SK-N-SH (cell line): Measurements from ENCODE around the gene SLC26A4. TPM values are rescaled to one million over a fixed set of nuclear protein-coding genes. Genes with fewer than 3 reads are reported as not detected.
A peak's percentile ranks its signal among the peaks of the same experiment; 100 is the strongest.

Experiments used
- CTCF ChIA-PET: fragments of 300-600, 350-600 bp; formaldehyde crosslinking; extraction: SDS; loops from one replicate; lab custom pipeline; 2021; lab: Yijun Ruan, JAX
- POLR2A ChIA-PET: fragments of 350-600 bp; sonication (Branson Sonifier 250); formaldehyde crosslinking; extraction: SDS; loops from one replicate; lab custom pipeline; 2020; ENCODE audit warnings: antibody characterized with exemption, inconsistent platforms; lab: Yijun Ruan, JAX
- DNase-seq: peaks from one replicate; pipeline ENCODE4 v3.0.0; 2012
- H2AFZ ChIP-seq: fragments of 200-600 bp; sonication (generic); 2 replicates; pipeline ENCODE4 v1.8.1; 2016; ENCODE audit warnings: antibody characterized with exemption, mild to moderate bottlenecking, low read depth
- H3F3A ChIP-seq: fragments of 200-600 bp; sonication (generic); replicated peaks from 2 replicates; pipeline ENCODE3; 2016; ENCODE audit warnings: antibody characterized with exemption, mild to moderate bottlenecking; ENCODE audit not compliant: insufficient read depth
- H3K27ac ChIP-seq, 2 experiments: fragments of 200-500 bp in 1 of 2; fragments of 200-600 bp in 1 of 2; sonication (Bioruptor generic) in 1 of 2; sonication (generic), shearing (Covaris generic) in 1 of 2; 2 replicates each; pipeline versions ENCODE4 v1.5.1 to v1.6.1; 2014 to 2016; ENCODE audit warnings: low read depth in 2 of 2, inconsistent platforms in 1 of 2, low read length in 1 of 2, mild to moderate bottlenecking in 1 of 2, mixed read lengths in 1 of 2
- H3K27me3 ChIP-seq: fragments of 200-600 bp; sonication (generic), shearing (Covaris generic); 2 replicates; pipeline ENCODE4 v1.6.1; 2016; ENCODE audit warnings: mixed run types; ENCODE audit not compliant: insufficient read depth
- H3K36me3 ChIP-seq, 2 experiments: fragments of 200-500 bp in 1 of 2; fragments of 200-600 bp in 1 of 2; sonication (Bioruptor generic) in 1 of 2; sonication (generic) in 1 of 2; replicated peaks in 1 of 2; 2 replicates each; pipeline versions ENCODE3 to v1.5.1; 2014 to 2016; ENCODE audit warnings: low read length in 1 of 2, mild to moderate bottlenecking in 1 of 2; ENCODE audit not compliant: insufficient read depth in 2 of 2, control insufficient read depth in 1 of 2
- H3K4me1 ChIP-seq, 2 experiments: fragments of 200-500 bp in 1 of 2; fragments of 200-600 bp in 1 of 2; sonication (Bioruptor generic) in 1 of 2; sonication (generic), shearing (Covaris generic) in 1 of 2; 2 replicates each; pipeline versions ENCODE4 v1.5.1 to v1.6.1; 2014 to 2016; ENCODE audit warnings: low read depth in 1 of 2, low read length in 1 of 2, mixed run types in 1 of 2; ENCODE audit not compliant: insufficient read depth in 2 of 2, control insufficient read depth in 1 of 2
- H3K4me2 ChIP-seq: fragments of 200-600 bp; sonication (generic), shearing (Covaris generic); 2 replicates; pipeline ENCODE4 v1.6.1; 2017; ENCODE audit warnings: mixed run types
- H3K4me3 ChIP-seq, 2 experiments: fragments of 200-500 bp in 1 of 2; fragments of 200-600 bp in 1 of 2; sonication (Bioruptor generic) in 1 of 2; sonication (generic), shearing (Covaris generic) in 1 of 2; 2 replicates each; pipeline versions ENCODE4 v1.5.1 to v1.8.1; 2014 to 2016; ENCODE audit warnings: low read depth in 2 of 2, inconsistent platforms in 1 of 2, low read length in 1 of 2, mild to moderate bottlenecking in 1 of 2, mixed read lengths in 1 of 2, moderate library complexity in 1 of 2
- H3K79me2 ChIP-seq: fragments of 200-600 bp; sonication (generic); 2 replicates; pipeline ENCODE4 v1.8.1; 2017; ENCODE audit warnings: mild to moderate bottlenecking; ENCODE audit not compliant: insufficient read depth
- H3K9ac ChIP-seq: fragments of 200-600 bp; sonication (generic); 2 replicates; pipeline ENCODE4 v1.6.1; 2017; ENCODE audit warnings: mixed run types
- H3K9me2 ChIP-seq: fragments of 200-600 bp; sonication (generic); 2 replicates; pipeline ENCODE4 v1.6.1; 2017; ENCODE audit warnings: mixed run types
- H3K9me3 ChIP-seq: fragments of 200-600 bp; sonication (generic); 2 replicates; pipeline ENCODE4 v1.6.1; 2017; ENCODE audit warnings: mixed run types, mild to moderate bottlenecking, moderate library complexity
- H4K20me1 ChIP-seq: fragments of 200-600 bp; sonication (generic); 2 replicates; pipeline ENCODE4 v1.6.1; 2017; ENCODE audit warnings: mild to moderate bottlenecking, mixed run types; ENCODE audit not compliant: insufficient read depth
- CHD2 ChIP-seq: fragments of 150-350 bp; IDR thresholded peaks from 2 replicates; pipeline ENCODE4 v1.6.1; 2018; ENCODE audit warnings: low read length; ENCODE audit not compliant: partially characterized antibody
- EP300 ChIP-seq, 2 experiments: IDR thresholded peaks; 2 replicates each; pipeline versions ENCODE4 v1.4.0 to v1.6.1; 2012; ENCODE audit warnings: borderline replicate concordance in 1 of 2, low read depth in 1 of 2, low read length in 1 of 2
- EZH2phosphoT487 ChIP-seq: fragments of 200-600 bp; sonication (generic); IDR thresholded peaks from 2 replicates; pipeline ENCODE4 v1.6.1; 2017; ENCODE audit warnings: low read depth, mixed run types, mild to moderate bottlenecking, antibody characterized with exemption, moderate library complexity, borderline replicate concordance
- FOXJ3 ChIP-seq: sonication (generic); formaldehyde crosslinking; IDR thresholded peaks from 2 replicates; pipeline ENCODE4 v1.5.1; 2020; ENCODE audit warnings: mild to moderate bottlenecking, missing genetic modification reagents
- FOXM1 ChIP-seq: IDR thresholded peaks from 2 replicates; pipeline ENCODE4 v1.4.0; 2012; ENCODE audit warnings: low read depth, mild to moderate bottlenecking
- GATA2 ChIP-seq: sonication (generic); formaldehyde crosslinking; IDR thresholded peaks from 2 replicates; pipeline ENCODE4 v1.5.0; 2020; ENCODE audit warnings: mild to moderate bottlenecking, missing genetic modification reagents
- JUND ChIP-seq: IDR thresholded peaks from 2 replicates; pipeline ENCODE4 v1.4.0; 2012
- MEF2A ChIP-seq: IDR thresholded peaks from 2 replicates; pipeline ENCODE4 v1.4.0; 2012; ENCODE audit warnings: low read depth, borderline replicate concordance
- MXI1 ChIP-seq: IDR thresholded peaks from 2 replicates; pipeline ENCODE4 v1.6.1; 2012; ENCODE audit warnings: mild to moderate bottlenecking, low read depth, low read length, improper control_type of control experiment
- NRF1 ChIP-seq: IDR thresholded peaks from 2 replicates; pipeline ENCODE4 v1.6.1; 2012; ENCODE audit warnings: low read depth, mild to moderate bottlenecking, low read length
- POLR2AphosphoS5 ChIP-seq: IDR thresholded peaks from 2 replicates; pipeline ENCODE4 v1.6.1; 2012; ENCODE audit warnings: low read depth, low read length
- RFX5 ChIP-seq: IDR thresholded peaks from 2 replicates; pipeline ENCODE4 v1.6.1; 2012; ENCODE audit warnings: mild to moderate bottlenecking, improper control_type of control experiment, low read length
- SIN3A ChIP-seq: IDR thresholded peaks from 2 replicates; pipeline ENCODE4 v1.6.1; 2012; ENCODE audit warnings: low read depth, mild to moderate bottlenecking, low read length, moderate library complexity, borderline replicate concordance
- SMC3 ChIP-seq: IDR thresholded peaks from 2 replicates; pipeline ENCODE4 v1.6.1; 2012; ENCODE audit warnings: low read depth, low read length, improper control_type of control experiment
- YY1 ChIP-seq: IDR thresholded peaks from 2 replicates; pipeline ENCODE4 v1.4.0; 2012; ENCODE audit warnings: low read depth, mild to moderate bottlenecking
- WGBS: methylation state at CpG from one replicate; pipeline ENCODE4 v1.1.6; 2017; ENCODE audit warnings: low lambda C conversion rate; 5-methylcytosine and 5-hydroxymethylcytosine counted together
- polyA plus RNA-seq, 3 experiments: library from polyadenylated mRNA; depleted of rRNA; stranded (reverse); fragments of >200 nt; gene quantifications; 2 replicates each; pipeline ENCODE4 v1.2.3, GENCODE V29; 2012
- TF ChIP-seq, protein P1 (sequence below): IDR thresholded peaks from 2 replicates; pipeline ENCODE4 v1.4.0; 2012; ENCODE audit warnings: low read depth, borderline replicate concordance
- TF ChIP-seq, protein P2 (sequence below): IDR thresholded peaks from 2 replicates; pipeline ENCODE4; 2012
- TF ChIP-seq, protein P3 (sequence below): fragments of 150-350 bp; IDR thresholded peaks from 2 replicates; pipeline ENCODE4 v1.6.1; 2017; ENCODE audit warnings: antibody characterized with exemption, low read length, low read depth, borderline replicate concordance
- TF ChIP-seq, protein P4 (sequence below): IDR thresholded peaks from 2 replicates; pipeline ENCODE4 v1.4.0; 2012; ENCODE audit warnings: low read depth, borderline replicate concordance

SLC26A4 gene
- polyA plus RNA-seq (2012; rRNA removed) = 0.61 and 0.78 TPM in 2 replicates
- 0.70 and 1.00 TPM in 2 replicates for polyA plus RNA-seq (2012; cell fraction: cytosol; rRNA removed)
- 0.39 and 0.49 TPM in 2 replicates for polyA plus RNA-seq (2012; cell fraction: nucleus; rRNA removed)

DNA sequence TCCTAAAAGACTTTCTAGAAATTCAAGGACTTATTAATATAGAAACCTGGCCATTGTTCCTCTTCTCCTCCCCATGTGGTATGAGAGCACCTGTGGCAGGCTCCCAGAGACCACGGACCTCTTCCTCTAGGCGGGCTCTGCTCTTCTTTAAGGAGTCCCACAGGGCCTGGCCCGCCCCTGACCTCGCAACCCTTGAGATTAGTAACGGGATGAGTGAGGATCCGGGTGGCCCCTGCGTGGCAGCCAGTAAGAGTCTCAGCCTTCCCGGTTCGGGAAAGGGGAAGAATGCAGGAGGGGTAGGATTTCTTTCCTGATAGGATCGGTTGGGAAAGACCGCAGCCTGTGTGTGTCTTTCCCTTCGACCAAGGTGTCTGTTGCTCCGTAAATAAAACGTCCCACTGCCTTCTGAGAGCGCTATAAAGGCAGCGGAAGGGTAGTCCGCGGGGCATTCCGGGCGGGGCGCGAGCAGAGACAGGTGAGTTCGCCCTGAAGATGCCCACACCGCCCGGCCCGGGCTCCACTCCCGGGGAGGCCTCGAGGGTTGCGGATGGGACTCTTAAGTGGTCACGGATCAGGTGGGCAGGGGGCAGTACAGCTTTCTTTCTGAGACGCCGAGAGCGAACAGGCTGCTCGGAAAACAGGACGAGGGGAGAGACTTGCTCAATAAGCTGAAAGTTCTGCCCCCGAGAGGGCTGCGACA is at the start of gene SLC26A4:
SLC26A4 (plus strand) TSS at position 448 of the 700 bp plus-strand sequence. CDS start 814 bp downstream, outside the sequence.
- Histone ChIP-seq H3K9me2 (no peaks in the 10 kb centered on the region), H3K4me3 (peak within 1 kb of the TSS; percentile 65), H4K20me1 (no peaks in the 10 kb centered on the region), H3K9ac (no peak within 1 kb of the TSS), H3K27me3 (peaks cover 15% of the 10 kb centered on the region), H3K79me2 (no peaks in the 10 kb centered on the region), H2AFZ (peak within 1 kb of the TSS; percentile 78), H3K27ac (no peak within 1 kb of the TSS), H3K4me2 (peak within 1 kb of the TSS; percentile 91), H3K9me3 (no peaks in the 10 kb centered on the region), H3K36me3 (no peaks in the 10 kb centered on the region), H3K4me1 (peaks cover 0 to 14% of the 10 kb centered on the region in 2 experiments; a peak in 1 of 4 replicates), H3F3A (no peaks in the 10 kb centered on the region)
- peak; percentile 62 for DNase-seq
- WGBS = 53% methylated on average over 31 of the region's 37 CpGs
- TF ChIP-seq MXI1 (no peak), EP300 (IDR thresholded peaks at IDR 0.05; ENCODE audit: borderline replicate concordance in 1 of 2, low read depth in 1 of 2, low read length in 1 of 2) (no peak), CHD2 (no peak), FOXJ3 (CRISPR knock-in tag) (no peak), MEF2A (no peak), SMC3 (no peak), YY1 (no peak), SIN3A (no peak), EZH2phosphoT487 (no peak), NRF1 (no peak), FOXM1 (no peak), GATA2 (CRISPR knock-in tag) (no peak), POLR2AphosphoS5 (no peak), JUND (no peak), RFX5 (no peak)
- TF ChIP-seq, protein P1, sequence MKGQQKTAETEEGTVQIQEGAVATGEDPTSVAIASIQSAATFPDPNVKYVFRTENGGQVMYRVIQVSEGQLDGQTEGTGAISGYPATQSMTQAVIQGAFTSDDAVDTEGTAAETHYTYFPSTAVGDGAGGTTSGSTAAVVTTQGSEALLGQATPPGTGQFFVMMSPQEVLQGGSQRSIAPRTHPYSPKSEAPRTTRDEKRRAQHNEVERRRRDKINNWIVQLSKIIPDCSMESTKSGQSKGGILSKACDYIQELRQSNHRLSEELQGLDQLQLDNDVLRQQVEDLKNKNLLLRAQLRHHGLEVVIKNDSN = no peak
- TF ChIP-seq, protein P2, sequence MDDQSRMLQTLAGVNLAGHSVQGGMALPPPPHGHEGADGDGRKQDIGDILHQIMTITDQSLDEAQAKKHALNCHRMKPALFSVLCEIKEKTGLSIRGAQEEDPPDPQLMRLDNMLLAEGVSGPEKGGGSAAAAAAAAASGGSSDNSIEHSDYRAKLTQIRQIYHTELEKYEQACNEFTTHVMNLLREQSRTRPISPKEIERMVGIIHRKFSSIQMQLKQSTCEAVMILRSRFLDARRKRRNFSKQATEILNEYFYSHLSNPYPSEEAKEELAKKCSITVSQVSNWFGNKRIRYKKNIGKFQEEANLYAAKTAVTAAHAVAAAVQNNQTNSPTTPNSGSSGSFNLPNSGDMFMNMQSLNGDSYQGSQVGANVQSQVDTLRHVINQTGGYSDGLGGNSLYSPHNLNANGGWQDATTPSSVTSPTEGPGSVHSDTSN = no peak
- TF ChIP-seq, protein P3, sequence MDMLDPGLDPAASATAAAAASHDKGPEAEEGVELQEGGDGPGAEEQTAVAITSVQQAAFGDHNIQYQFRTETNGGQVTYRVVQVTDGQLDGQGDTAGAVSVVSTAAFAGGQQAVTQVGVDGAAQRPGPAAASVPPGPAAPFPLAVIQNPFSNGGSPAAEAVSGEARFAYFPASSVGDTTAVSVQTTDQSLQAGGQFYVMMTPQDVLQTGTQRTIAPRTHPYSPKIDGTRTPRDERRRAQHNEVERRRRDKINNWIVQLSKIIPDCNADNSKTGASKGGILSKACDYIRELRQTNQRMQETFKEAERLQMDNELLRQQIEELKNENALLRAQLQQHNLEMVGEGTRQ = no peak
- TF ChIP-seq, protein P4, sequence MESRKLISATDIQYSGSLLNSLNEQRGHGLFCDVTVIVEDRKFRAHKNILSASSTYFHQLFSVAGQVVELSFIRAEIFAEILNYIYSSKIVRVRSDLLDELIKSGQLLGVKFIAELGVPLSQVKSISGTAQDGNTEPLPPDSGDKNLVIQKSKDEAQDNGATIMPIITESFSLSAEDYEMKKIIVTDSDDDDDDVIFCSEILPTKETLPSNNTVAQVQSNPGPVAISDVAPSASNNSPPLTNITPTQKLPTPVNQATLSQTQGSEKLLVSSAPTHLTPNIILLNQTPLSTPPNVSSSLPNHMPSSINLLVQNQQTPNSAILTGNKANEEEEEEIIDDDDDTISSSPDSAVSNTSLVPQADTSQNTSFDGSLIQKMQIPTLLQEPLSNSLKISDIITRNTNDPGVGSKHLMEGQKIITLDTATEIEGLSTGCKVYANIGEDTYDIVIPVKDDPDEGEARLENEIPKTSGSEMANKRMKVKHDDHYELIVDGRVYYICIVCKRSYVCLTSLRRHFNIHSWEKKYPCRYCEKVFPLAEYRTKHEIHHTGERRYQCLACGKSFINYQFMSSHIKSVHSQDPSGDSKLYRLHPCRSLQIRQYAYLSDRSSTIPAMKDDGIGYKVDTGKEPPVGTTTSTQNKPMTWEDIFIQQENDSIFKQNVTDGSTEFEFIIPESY = no peak
- CTCF ChIA-PET = interaction anchor here (1.0 to 2.2 kb wide), 11 partner anchors 8 to 214 kb away, joined by 3 to 14 read pairs (median 3); no protein-coding TSS in a partner anchor
- POLR2A ChIA-PET = no interaction called here
